Gastrocnemius medialis (tissue), 4 donors: ENCODE measurements around the gene GAPVD1.

ENCODE experiments used
- POLR2A ChIP-seq, 2 donors: fragments of 450-650 bp; IDR thresholded peaks; one replicate each; pipeline ENCODE4 v1.6.1; 2017; ENCODE audit warnings: antibody characterized with exemption in 2 of 2, mild to moderate bottlenecking in 2 of 2, moderate library complexity in 2 of 2
- TF ChIP-seq, protein P1 (sequence below), 5 experiments: fragments of 450-650 bp in 3 of 5; fragments of 200-600 bp in 2 of 5; sonication (generic) in 2 of 5; IDR thresholded peaks in 4 of 5; conservative IDR thresholded peaks in 1 of 5; 1 replicate in 4 of 5; 2 replicates in 1 of 5; pipeline ENCODE4 v1.5.1; 2016 to 2019; ENCODE audit warnings: antibody characterized with exemption in 5 of 5, mild to moderate bottlenecking in 3 of 5, moderate library complexity in 3 of 5

DNA sequence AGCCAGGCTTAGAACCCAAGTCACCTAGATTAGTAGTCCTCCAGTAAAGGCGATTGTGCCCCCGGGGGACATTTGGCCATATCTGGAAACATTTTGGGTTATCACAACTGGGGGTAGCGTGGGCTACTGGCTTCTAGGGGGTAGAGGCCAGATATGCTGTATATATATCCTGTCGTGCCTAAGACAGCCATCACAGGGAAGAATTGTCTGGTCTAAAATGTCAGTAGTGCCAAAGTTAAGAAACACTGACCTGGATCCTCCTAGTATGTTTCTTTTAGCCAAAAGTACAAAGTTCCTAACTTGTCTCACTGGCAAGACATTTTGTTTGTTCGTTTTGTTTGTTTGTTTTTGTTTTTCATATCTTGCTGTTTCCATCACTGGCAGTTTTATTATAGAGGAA lies 47.4 kb upstream of the GAPVD1 start:
- TF ChIP-seq, protein P1, sequence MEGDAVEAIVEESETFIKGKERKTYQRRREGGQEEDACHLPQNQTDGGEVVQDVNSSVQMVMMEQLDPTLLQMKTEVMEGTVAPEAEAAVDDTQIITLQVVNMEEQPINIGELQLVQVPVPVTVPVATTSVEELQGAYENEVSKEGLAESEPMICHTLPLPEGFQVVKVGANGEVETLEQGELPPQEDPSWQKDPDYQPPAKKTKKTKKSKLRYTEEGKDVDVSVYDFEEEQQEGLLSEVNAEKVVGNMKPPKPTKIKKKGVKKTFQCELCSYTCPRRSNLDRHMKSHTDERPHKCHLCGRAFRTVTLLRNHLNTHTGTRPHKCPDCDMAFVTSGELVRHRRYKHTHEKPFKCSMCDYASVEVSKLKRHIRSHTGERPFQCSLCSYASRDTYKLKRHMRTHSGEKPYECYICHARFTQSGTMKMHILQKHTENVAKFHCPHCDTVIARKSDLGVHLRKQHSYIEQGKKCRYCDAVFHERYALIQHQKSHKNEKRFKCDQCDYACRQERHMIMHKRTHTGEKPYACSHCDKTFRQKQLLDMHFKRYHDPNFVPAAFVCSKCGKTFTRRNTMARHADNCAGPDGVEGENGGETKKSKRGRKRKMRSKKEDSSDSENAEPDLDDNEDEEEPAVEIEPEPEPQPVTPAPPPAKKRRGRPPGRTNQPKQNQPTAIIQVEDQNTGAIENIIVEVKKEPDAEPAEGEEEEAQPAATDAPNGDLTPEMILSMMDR (IDR thresholded peaks at IDR 0.05 in 4 of 5, conservative IDR thresholded peaks at IDR 0.05 in 1 of 5): no peak
- TF ChIP-seq POLR2A (IDR thresholded peaks at IDR 0.05): no peak
